ENCODE measurements around the gene MRM2. TPM values are rescaled to one million over a fixed set of nuclear protein-coding genes. Genes with fewer than 3 reads are reported as not detected.

Gene MRM2
- total RNA-seq, 1 donor = 19.0 TPM

- no peak for TF ChIP-seq CTCF (IDR thresholded peaks at IDR 0.05; ENCODE audit: insufficient read depth, low read depth, low read length)
- H3K4me3 ChIP-seq (ENCODE audit: low read depth, low read length) = no peak overlapping the region
- DNase-seq (ENCODE audit: low read depth) = peak; percentile 28
Observed at GRCh38 chr7:2253021-2253420, 11.0 kb upstream of the MRM2 start.

- no peak for DNase-seq (ENCODE audit: low read depth)
- no peak for TF ChIP-seq CTCF (IDR thresholded peaks at IDR 0.05; ENCODE audit: insufficient read depth, low read depth, low read length)
- H3K4me3 ChIP-seq (ENCODE audit: low read depth, low read length) = no peak overlapping the region
Observed at GRCh38 chr7:2251841-2252771, 10.1 kb upstream of the MRM2 start.

GRCh38 chr7:2251381-2251780 lies 9.4 kb upstream of the MRM2 start:
- TF ChIP-seq CTCF (IDR thresholded peaks at IDR 0.05; ENCODE audit: insufficient read depth, low read depth, low read length) = no peak
- no peak for DNase-seq (ENCODE audit: low read depth)
- no peak overlapping the region for H3K4me3 ChIP-seq (ENCODE audit: low read depth, low read length)

DNA sequence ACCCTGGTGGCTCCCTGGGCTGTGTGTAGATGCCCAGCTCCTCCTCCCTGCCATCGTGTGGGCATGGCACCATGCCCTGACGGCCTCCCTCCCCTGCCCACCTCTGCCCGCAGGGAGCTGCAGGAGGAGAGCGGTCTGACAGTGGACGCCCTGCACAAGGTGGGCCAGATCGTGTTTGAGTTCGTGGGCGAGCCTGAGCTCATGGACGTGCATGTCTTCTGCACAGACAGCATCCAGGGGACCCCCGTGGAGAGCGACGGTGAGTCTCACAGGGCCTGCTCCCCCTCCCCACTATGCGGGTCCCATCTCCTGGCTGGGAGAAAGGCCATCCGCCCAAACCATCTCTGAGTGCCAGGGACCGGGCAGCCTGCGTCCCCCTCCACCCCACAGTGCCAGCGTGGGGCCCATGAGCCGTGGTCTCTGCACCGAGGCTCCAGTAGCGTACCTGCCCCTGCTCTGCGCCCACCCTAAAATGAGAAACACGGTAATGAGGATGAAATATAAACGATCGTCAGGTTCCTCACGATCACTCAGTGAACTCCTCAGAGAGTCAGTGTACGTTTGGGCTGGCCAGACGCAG lies 7.8 kb upstream of the MRM2 start:
- no peak overlapping the region for H3K4me3 ChIP-seq (ENCODE audit: low read depth, low read length)
- DNase-seq (ENCODE audit: low read depth) = no peak
- TF ChIP-seq CTCF (IDR thresholded peaks at IDR 0.05; ENCODE audit: insufficient read depth, low read depth, low read length) = no peak

DNA sequence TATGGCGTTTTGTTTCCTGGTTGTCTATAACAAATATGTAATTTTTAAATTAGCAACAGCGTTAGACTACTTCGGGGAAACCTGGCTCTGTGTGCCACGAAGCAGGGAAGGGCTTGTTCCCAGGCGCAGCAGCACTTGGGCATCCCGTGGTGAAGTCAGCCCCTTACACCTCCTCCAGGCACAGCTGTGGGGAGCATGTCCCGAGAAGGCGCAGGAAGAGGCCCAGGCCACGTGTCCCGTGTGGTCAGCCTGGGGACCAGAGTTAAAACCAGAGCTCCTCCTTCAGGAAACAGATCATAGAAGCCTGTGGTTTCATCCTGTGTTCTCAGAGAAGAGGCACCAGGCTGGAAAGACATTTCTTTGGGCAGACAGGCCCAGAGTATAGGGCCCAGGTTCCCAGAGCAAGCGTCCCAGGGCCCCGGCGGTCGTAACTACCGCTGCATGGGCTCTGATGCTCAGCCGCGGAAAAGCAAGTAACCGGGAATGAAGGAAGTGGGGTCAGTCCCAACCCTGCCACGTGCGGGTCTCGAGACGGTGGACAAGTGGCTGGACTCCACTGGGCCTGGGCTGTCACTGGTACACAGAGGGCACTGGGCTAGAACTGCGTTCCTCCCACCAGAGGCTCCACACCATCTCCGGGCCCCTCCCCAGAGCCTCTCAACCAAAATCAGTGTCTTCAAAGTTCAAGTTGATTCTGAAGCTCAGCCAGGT lies 7.1 kb upstream of the MRM2 start:
- DNase-seq (ENCODE audit: low read depth) = peak; percentile 98
- no peak overlapping the region for H3K4me3 ChIP-seq (ENCODE audit: low read depth, low read length)
- peak; percentile 7 for TF ChIP-seq CTCF (IDR thresholded peaks at IDR 0.05; ENCODE audit: insufficient read depth, low read depth, low read length)

DNA sequence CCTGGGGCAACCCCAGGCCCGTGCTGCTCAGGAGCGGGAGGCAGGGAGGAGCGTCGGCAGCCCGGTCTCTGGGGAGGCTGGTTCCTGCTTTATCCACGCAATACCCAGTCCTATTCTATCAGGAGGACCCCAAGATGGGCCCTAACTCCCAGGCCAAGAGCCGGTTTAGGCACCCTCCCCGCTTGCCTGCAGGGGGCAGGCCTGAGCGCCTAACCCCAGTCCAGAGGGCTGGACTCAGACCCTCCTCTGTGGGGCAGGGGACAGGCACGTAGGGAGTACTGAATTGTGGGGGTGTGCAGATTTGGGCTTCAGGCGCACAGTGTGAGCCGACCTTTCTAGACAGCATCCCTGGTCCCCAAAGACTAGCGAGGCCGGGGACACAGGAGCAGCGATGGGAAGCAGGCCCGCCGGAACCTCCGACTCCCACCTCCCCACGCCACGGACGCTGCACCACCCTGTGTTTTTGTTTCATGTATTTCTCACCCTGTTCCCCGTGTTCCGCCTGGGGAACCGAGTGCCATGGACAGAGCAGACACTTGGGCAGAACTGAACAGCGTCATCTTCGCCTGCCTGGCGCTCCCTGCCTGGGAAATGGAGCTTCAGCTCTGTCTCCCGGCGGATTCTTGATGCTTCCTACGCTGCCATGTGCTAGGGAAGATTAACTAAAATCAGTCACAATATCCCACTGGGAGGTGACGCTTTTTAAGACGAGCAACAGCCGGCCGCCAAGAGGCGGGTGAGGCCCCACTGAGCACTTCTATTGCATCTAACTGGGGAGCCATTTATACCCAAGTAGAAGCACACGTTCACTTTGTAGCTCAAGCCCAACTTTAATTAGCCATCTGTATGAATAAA lies 5.4 kb upstream of the MRM2 start:
- peak; percentile 78 for TF ChIP-seq CTCF (IDR thresholded peaks at IDR 0.05; ENCODE audit: insufficient read depth, low read depth, low read length)
- DNase-seq (ENCODE audit: low read depth) = peak; percentile 22

More for the DNA sequence above, 5.4 kb upstream of the MRM2 start:
- no peak overlapping the region for H3K4me3 ChIP-seq (ENCODE audit: low read depth, low read length)
